GM03348 (cell line): Measurements from ENCODE around the gene TMEM94.
"Not testable (repeated sequence)": the region's sequence is repeated elsewhere in the genome, so short reads cannot be mapped to it uniquely, and the experiment has no call there.

Source experiments
- DNase-seq: peaks from one replicate; pipeline ENCODE4 v3.0.0; 2012; ENCODE audit warnings: low spot score

TMEM94 gene

GRCh38 chr17:75445896-75446295 lies 10.5 kb upstream of the TMEM94 start:
- not testable (repeated sequence) for DNase-seq

DNA sequence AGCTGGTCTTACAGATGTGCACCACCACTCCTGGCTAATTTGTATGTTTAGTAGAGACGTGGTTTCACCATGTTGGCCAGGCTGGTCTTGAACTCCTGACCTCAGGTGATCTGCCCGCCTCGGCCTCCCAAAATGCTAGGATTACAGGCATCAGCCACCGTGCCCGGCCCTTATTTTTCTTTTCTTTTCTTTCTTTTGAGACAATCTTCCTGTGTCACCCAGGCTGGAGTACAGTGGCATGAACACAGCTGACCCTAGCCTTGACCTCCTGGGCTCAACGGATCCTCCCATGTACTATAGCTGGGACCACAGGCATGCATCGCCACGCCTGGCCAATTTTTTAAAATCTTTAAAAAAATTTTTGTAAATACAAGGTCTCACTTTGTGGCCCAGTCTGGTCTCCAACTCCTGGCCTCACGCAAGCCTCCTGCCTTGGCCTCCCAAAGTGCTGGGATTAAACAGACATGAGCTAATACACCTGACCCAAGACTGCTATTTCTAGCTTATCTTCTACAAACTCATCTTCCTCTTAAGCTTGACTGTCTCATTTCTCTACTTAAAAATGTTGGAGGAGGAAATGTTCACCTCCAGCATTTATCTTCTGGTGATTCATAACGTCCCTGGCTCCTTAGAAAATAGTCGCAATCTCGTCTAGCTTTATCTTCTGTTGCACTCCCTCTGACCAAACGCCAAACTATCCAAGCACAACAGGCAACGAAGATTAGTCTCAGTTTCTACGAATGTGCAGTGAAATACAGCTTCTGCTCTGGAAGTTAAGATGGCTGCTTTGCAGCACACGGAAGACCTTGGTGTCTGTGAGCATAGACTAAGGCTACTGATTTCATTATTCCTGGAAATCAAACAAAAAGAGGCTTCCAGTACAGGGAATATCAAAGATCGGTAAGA lies 8.2 kb upstream of the TMEM94 start:
- DNase-seq: no peak

DNA sequence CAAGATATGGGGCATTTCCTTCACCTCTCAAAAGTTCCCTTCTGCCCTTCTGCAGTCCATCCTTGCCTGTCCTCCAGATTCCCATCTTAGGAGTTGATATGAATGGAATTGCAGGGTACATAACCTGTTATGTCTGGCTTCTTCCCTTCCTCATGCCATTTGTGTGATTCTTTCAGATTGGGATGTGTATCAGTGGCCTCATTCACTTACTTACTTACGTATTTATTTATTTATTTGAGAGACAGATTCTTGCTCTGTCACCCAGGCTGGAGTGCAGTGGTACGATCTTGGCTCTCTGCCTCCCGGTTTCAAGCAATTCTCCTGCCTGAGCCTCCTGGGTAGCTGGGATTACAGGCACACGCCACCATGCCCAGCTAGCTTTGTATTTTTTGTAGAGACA lies 6.2 kb upstream of the TMEM94 start:
- DNase-seq: no peak

- no peak for DNase-seq
Measured at GRCh38 chr17:75454193-75454592, 2.2 kb upstream of the TMEM94 start.

DNA sequence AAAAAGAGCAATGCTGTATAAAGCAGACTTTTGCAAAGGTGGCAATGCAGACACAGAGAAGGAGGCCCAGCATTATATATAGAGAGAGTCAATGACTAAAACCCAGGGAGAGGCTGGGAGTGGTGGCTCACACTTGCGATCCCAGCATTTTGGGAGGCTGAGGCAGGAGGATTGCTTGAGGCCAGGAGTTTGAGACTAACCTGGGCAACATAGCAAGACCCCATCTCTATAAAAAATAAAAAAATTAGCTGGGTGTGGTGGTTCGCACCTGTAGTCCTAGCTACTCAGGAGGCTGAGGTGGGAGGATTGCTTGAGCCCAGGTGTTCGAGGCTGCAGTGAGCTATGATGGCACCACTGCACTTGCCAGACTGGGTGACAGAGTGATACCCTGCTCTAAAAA lies 1.8 kb upstream of the TMEM94 start:
- DNase-seq: not testable (repeated sequence)

DNA sequence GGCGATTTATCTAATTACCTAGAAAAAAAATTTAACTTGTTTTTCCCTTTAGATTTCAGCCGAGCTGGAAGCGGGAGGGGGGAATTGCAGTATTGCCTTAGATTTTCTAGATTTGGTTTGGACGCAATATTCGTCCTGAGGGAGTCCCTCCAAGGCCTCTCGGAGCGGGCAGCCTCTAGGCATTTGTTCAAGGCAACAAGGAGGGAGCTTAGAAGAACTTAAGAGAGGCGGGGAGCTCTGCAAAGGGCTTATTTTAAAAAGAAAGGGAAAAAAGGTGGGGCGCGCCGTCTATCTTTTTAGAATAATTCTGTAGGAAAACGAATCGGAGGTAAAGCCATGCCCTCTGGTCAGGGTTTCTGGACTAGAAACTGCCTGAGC lies 407 bp upstream of the TMEM94 start:
- peak; percentile 49 for DNase-seq

DNA sequence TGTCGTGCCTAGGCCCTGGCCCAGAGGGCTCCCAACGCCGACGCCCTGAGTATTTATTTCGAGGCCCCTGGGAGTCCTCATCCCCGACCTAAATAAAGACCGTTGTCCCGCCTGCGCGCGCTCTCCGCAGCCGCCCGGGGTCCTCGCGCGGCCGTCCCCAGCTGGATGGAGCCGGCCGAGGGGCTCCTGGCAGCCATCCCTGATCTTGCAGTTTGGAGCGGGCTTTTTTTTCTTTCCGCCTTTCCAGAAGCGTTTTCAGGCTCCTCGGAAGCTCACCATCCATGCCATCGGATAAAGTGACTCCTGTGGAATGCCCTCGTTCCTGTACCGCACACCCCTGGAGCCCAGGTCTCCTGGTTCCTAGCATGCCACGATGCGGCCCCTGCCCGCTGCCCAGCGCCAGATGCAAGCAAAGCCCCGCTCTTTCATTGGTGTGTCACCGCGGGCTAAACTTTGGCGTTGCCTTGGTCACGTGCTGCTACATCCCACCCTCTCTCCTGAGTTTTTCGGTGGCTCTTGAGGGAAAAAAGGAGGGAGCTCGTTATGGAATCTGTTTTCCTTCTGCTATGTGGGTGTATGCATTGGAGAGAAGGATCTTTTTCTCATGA lies 716 bp downstream of the TMEM94 start:
- DNase-seq: peak; percentile 68

- DNase-seq: no peak
Measured at GRCh38 chr17:75459246-75459589, 2.8 kb downstream of the TMEM94 start.

DNA sequence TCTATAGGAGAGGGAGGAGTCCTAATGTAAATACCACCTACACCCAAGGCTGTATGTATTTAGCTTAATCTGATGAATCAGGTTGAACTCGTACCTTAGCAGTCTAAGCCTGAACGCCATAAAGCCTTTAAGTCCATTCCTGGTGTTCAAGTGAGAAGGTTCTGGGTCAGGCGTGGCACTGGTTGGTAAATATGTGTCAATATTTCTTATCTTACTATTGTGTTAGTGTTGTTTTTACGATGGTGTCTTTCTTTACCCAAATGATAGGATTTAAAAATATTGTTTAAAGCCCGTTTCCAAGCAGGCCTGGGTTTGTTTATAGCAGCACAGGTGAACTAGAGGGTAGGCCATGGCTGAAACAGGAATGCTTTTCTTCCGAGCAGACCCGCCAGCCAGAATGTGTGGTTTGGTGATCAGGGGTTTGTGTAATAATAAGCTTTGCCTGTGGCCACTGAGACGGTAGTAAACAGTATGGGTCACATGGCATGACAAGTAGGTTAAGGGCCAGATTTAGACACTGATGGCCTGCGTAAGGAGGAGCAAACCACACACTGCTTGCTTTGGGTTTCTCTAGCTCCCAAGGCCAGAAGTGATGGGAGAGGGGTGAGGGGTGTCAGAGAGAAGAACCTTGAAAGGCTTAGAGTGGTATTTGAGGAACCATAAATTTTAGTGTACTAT lies 3.3 kb downstream of the TMEM94 start:
- DNase-seq: no peak

DNA sequence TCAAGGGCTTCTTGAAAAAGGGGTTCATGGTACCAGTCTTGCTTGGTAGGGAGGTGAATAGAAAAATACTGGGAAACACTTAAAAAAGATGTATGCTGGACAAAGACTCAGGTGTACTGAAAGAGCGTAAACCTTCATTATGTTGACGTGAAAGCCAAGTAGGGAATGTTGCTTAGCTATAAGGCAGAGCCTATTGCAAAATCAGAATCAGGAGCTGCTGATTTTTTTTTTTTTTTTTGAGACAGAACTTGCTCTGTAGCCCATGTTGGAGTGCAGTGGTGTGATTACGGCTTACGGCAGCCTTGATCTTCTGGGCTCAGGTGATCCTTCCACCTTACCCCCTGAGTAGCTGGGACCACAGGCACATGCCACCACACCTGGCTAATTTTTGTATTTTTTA lies 3.9 kb downstream of the TMEM94 start:
- no peak for DNase-seq

- no peak for DNase-seq
Measured at GRCh38 chr17:75463603-75464002, 7.2 kb downstream of the TMEM94 start.

DNA sequence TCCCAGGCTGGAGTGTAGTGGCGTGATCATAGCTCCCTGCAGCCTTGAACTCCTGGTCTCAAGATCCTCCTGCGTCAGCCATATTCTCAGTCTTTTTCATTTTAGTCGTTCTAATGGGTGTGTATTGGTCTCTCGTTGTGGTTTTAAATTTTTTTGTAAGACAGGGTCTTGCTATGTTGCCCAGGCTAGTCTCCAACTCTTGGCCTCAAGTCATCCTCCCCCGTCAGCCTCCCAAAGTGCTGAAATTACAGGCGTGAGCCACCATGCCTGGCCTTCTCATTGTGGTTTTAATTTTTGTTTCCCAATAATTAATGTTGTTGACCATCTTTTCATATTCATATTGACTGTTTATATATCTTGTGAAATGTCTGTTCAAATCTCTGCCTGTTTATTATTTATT lies 8.6 kb downstream of the TMEM94 start:
- no peak for DNase-seq

GRCh38 chr17:75468291-75468754 lies 11.9 kb downstream of the TMEM94 start:
- DNase-seq: no peak

DNA sequence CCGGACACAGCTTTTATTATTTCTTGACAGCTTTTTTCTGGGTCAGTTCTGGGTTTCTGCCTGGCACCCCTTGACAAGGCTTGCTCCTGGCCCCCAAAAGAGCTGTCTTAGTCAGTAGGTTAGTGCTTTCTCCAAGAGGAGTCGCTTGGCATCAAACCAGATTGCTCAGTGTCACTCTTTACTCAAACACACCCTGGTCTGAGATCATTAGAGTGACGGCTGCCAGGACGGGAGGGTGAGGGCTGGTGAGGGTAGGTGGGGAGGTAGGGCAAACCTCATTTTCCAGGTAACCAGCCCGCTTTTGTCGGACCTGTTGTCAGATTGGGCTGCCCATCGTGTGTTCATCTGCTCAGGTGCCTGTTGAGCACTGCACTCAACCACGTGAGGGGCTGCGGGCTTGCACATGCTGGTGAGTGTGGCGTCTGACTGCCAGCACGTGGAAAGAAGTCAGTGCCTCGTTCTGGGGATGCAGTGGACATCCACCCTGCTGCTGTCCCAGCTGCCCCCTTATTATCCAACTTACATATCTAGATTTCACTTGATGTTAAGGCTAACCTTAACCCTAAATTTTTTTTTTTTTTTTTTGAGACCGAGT lies 12.4 kb downstream of the TMEM94 start:
- no peak for DNase-seq

DNA sequence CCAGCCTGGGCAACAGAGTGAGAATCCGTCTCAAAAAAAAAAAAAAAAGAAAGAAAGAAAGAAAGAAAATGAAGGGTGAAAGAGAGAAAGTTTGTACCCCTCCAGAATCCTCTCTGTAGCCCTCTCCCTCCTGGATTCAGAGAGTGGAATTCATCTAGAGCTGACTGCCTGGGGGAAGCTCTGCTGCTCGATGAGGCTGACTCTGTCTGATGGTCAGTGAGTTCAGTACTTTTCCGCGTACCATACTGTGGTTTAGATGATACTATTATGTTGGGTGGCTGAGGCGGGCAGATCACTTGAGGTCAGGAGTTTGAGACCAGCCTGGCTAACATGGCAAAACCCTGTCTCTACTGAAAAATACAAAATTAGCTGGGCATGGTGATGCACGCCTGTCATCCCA lies 14.8 kb downstream of the TMEM94 start:
- DNase-seq: no peak

DNA sequence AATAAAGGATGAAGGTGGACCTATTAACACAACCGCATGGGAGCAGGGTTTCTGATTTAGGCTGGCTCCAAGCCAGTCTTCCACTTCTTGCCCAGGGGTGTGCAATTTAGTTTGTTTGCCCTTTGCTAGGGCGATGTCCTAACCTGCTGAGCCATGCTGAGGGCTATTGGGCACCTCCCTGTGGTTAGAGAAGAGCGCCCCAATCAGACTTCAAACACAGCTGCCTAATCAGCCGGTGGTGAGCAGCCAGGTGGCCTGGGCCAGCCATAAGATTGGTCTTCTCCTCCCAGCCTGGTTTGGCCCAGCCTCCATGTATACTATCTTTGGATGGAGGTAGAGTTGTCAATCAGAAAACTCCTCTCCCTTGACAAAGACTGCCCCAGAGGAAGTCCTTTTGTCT lies 15.7 kb downstream of the TMEM94 start:
- no peak for DNase-seq

DNA sequence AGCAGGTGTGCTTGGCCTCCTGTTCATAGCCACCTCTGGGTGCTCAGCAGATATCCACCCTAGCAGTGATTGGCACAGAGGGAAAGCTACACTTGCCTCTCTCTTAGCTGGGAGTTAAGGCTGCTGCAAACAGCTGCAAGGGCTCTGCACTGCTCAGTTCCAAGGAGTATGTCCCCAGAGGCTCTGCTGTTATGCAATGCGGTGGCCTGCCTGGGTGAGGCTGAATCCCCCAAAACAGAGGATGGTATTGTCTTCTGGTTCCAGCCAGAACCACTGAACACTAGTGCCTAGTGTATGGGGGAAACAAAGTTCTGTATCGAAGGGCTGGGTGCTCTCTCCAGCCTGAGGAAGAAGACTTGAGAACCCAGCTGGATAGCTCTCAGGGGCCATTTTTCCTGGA lies 16.8 kb downstream of the TMEM94 start:
- DNase-seq: no peak

GRCh38 chr17:75474736-75475135 lies 18.3 kb downstream of the TMEM94 start:
- no peak for DNase-seq

GRCh38 chr17:75475144-75475835 lies 18.9 kb downstream of the TMEM94 start:
- DNase-seq: no peak

DNA sequence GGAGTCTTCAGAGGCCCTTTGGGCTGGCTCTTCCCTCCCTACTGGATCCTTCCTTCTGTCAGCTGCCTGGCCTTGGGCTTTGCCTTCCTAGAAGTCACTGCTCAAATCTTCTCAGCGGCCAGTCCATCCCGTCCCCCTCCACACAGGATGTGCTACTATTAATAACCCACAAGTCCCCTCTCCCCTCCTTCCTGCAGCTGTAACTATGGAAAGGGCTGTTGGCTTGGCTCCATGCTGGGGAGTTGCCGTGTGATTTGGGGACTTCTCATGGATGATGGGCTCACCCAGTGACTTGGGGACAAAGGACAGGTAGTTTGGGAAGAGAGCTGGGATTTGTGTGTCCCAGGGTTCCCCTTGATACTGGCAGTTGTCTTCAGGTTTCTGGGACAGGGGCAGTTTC lies 19.4 kb downstream of the TMEM94 start:
- DNase-seq: no peak

GRCh38 chr17:75476271-75476671 lies 19.8 kb downstream of the TMEM94 start:
- no peak for DNase-seq
